Fibroblast of skin of right biceps (primary cell): ENCODE measurements around the gene IDI2.
"Not testable (repeated sequence)": the region's sequence is repeated elsewhere in the genome, so short reads cannot be mapped to it uniquely, and the experiment has no call there.

Source experiments
- DNase-seq: peaks from one replicate; pipeline ENCODE4 v3.0.0-alpha.2; 2013

IDI2 gene

GRCh38 chr10:1045415-1045814, 19.8 kb upstream of the IDI2 start:
- no peak for DNase-seq

- no peak for DNase-seq
Observed at GRCh38 chr10:1044964-1045363, 19.3 kb upstream of the IDI2 start.

GRCh38 chr10:1044146-1044545, 18.5 kb upstream of the IDI2 start:
- no peak for DNase-seq

GRCh38 chr10:1043532-1043995, 17.9 kb upstream of the IDI2 start:
- no peak for DNase-seq

GRCh38 chr10:1041514-1041913, 15.9 kb upstream of the IDI2 start:
- no peak for DNase-seq

- no peak for DNase-seq
Observed at GRCh38 chr10:1040133-1040532, 14.5 kb upstream of the IDI2 start.

GRCh38 chr10:1038769-1039168, 13.1 kb upstream of the IDI2 start:
- DNase-seq, result not testable (repeated sequence)

GRCh38 chr10:1037098-1037497, 11.4 kb upstream of the IDI2 start:
- DNase-seq, result no peak

- DNase-seq, result peak; percentile 26
Observed at GRCh38 chr10:1036341-1036791, 10.7 kb upstream of the IDI2 start.

- DNase-seq, result no peak
Observed at GRCh38 chr10:1035201-1035600, 9.5 kb upstream of the IDI2 start.

- no peak for DNase-seq
Observed at GRCh38 chr10:1034758-1035157, 9.1 kb upstream of the IDI2 start.

GRCh38 chr10:1033601-1034000, 7.9 kb upstream of the IDI2 start:
- no peak for DNase-seq

GRCh38 chr10:1029838-1030237, 4.2 kb upstream of the IDI2 start:
- no peak for DNase-seq

- no peak for DNase-seq
Observed at GRCh38 chr10:1026578-1026977, 919 bp upstream of the IDI2 start.

GRCh38 chr10:1024103-1024502, 1.6 kb downstream of the IDI2 start:
- no peak for DNase-seq

- DNase-seq, result no peak
Observed at GRCh38 chr10:1022413-1022812, 3.2 kb downstream of the IDI2 start.

GRCh38 chr10:1020958-1021357, 4.7 kb downstream of the IDI2 start:
- DNase-seq, result no peak

GRCh38 chr10:1020460-1020859, 5.2 kb downstream of the IDI2 start:
- DNase-seq, result no peak

GRCh38 chr10:1019362-1019761, 6.3 kb downstream of the IDI2 start:
- no peak for DNase-seq

GRCh38 chr10:1015688-1016087, 10.0 kb downstream of the IDI2 start:
- DNase-seq, result no peak

- DNase-seq, result no peak
Observed at GRCh38 chr10:1011696-1012095, 14.0 kb downstream of the IDI2 start.

GRCh38 chr10:1010703-1011102, 15.0 kb downstream of the IDI2 start:
- DNase-seq, result no peak

- not testable (repeated sequence) for DNase-seq
Observed at GRCh38 chr10:1009947-1010346, 15.7 kb downstream of the IDI2 start.

GRCh38 chr10:1009071-1009494, 16.6 kb downstream of the IDI2 start:
- no peak for DNase-seq

GRCh38 chr10:1007583-1007982, 18.1 kb downstream of the IDI2 start:
- DNase-seq, result no peak

- DNase-seq, result no peak
Observed at GRCh38 chr10:1006573-1006972, 19.1 kb downstream of the IDI2 start.
